ENCODE results near the gene TAF5.
A peak's percentile ranks its signal among the peaks of the same experiment; 100 is the strongest.

TAF5 gene

DNA sequence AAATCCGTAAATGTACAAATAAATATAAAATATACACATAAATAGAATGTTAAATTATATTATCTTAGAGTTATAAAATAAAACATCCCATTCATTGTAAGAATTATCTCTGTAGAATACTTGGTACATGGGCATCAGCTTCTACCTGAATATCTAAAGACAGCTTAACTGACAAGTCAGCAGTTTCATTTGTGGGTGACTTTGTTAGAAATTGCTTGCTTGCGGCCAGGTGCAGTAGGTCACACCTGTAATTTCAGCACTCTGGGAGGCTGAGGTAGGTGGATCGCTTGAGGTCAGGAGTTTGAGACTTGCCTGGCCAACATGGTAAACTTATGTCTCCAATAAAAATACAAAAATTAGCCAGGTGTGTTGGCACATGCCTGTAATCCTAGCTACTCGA is 31.4 kb upstream of the TAF5 start:
- no peak overlapping the region for H3K23ac ChIP-seq (ENCODE audit: low read length in 2 of 2)
- H3K36me3 ChIP-seq (ENCODE audit: control insufficient read depth in 1 of 2, insufficient read depth in 2 of 2, low read depth in 1 of 2, low read length in 2 of 2): peaks cover 26 to 54% of the 10 kb centered on the region in 2 experiments
- 100% methylated on average over 2 of the region's 4 CpGs for WGBS
- H3K4ac ChIP-seq (ENCODE audit: low read depth in 1 of 2, low read length in 2 of 2): no peak overlapping the region
- H3K18ac ChIP-seq (ENCODE audit: low read depth in 1 of 2, low read length in 2 of 2): no peak overlapping the region
- peaks cover 15% of the 10 kb centered on the region for H3K79me1 ChIP-seq (replicated peaks; ENCODE audit: low read length, poor library complexity, severe bottlenecking)
- no peak overlapping the region for H2AK5ac ChIP-seq (ENCODE audit: low read length, severe bottlenecking)
- no peaks in the 10 kb centered on the region for H3K27me3 ChIP-seq (ENCODE audit: control insufficient read depth in 1 of 2, insufficient read depth in 1 of 2, low read length in 2 of 2)
- no peak overlapping the region for H3K27ac ChIP-seq (ENCODE audit: low read length, poor library complexity, severe bottlenecking)
- H3K4me1 ChIP-seq (ENCODE audit: control insufficient read depth, insufficient read depth, low read depth, low read length): no peaks in the 10 kb centered on the region
- DNase-seq: no peak
- no peak overlapping the region for H2BK15ac ChIP-seq (ENCODE audit: low read depth, poor library complexity, severe bottlenecking)
- no peak overlapping the region for H4K8ac ChIP-seq (ENCODE audit: low read length)
- H3K9me3 ChIP-seq (ENCODE audit: control insufficient read depth, low read length): no peaks in the 10 kb centered on the region
- no peak overlapping the region for H3K9ac ChIP-seq (ENCODE audit: low read length)
- no peak overlapping the region for H3K14ac ChIP-seq (ENCODE audit: low read length in 2 of 2)
- no peak overlapping the region for H2AFZ ChIP-seq (ENCODE audit: low read depth, low read length)
- no peak overlapping the region for H4K91ac ChIP-seq (ENCODE audit: low read length)
- H3K4me2 ChIP-seq (ENCODE audit: low read length, poor library complexity, severe bottlenecking): no peak overlapping the region
- H2BK12ac ChIP-seq (ENCODE audit: low read length in 2 of 2): no peak overlapping the region
- no peak overlapping the region for H3K4me3 ChIP-seq (ENCODE audit: insufficient read depth in 1 of 2, low read depth in 1 of 2, low read length in 2 of 2)
- H2BK5ac ChIP-seq (ENCODE audit: low read depth, low read length, poor library complexity, severe bottlenecking): no peak overlapping the region
- H2BK120ac ChIP-seq (ENCODE audit: low read depth, low read length): no peak overlapping the region

DNA sequence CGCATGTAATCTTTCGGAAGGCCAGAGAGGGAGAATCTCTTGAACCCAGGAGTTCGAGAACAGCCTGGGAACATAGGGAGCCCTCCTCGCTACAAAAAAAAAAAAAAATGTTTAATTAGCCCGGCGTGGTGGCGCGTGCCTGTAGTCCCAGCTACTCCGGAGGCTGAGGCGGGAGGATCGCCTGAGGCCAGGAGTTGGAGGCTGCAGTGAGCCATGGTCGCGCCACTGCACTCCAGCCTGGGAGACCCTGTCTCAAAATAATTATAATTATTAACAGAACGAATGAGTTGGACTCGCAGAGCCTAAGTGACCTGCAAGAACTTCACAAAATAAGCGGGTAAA is 17.6 kb upstream of the TAF5 start:
- H3K9me3 ChIP-seq (ENCODE audit: control insufficient read depth, low read length): no peaks in the 10 kb centered on the region
- 57% methylated on average over 14 of the region's 16 CpGs for WGBS

DNA sequence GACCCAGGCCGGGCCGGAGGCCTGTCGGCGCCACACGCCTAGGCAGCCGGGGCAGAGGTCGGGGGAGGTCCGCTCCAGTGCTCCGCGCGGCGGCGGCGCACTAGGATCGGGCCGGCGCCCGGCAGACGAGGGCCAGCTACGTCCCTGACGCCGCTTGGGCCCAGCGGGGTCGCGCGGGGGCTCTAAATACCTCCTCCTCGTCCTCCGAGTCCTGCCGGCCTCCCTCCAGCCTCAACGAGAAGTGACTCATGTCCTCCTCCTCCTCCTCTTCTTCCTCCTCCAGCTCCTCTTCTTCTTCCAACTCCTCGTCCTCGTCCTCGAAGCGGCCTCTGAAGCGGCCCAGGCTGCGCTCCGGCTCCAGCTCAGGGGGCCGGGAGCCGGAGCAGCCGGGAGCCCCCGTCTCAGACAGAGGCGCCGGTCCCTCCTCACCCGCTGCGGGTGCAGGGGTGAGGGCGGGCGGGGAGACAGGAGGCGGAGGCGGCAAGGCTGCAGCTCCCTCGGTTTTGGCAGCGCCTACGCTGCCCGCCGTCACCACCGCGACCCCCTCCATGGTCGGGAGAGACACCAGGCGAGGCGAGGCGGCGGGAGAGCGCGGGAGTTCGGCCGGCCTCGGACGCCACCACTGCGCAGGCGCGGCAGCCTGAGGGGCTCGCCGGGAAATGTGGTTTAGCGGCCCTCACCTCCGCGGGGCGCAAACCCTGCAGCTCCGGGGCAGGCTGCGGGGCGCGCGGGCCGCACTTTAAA is 17.1 kb upstream of the TAF5 start, which contains the start of gene PCGF6:
Gene PCGF6 (minus strand): TSS at position 624 of the 744 bp plus-strand sequence. CDS start 74 bp downstream, at position 550.
- Histone ChIP-seq H3K9me3 (ENCODE audit: control insufficient read depth, low read length) (no peaks in the 10 kb centered on the region), H4K91ac (ENCODE audit: low read length) (peak within 1 kb of the TSS; percentile 80), H3K14ac (ENCODE audit: low read length in 2 of 2) (no peak within 1 kb of the TSS), H3K27ac (ENCODE audit: low read length, poor library complexity, severe bottlenecking) (peak within 1 kb of the TSS; percentile 65), H3K4ac (ENCODE audit: low read depth in 1 of 2, low read length in 2 of 2) (peak within 1 kb of the TSS in 1 of 2 experiments; percentile 62), H2BK12ac (ENCODE audit: low read length in 2 of 2) (no peak within 1 kb of the TSS), H2BK15ac (ENCODE audit: low read depth, poor library complexity, severe bottlenecking) (peak within 1 kb of the TSS; percentile 48), H3K4me2 (ENCODE audit: low read length, poor library complexity, severe bottlenecking) (peak within 1 kb of the TSS; percentile 80), H2BK5ac (ENCODE audit: low read depth, low read length, poor library complexity, severe bottlenecking) (peak within 1 kb of the TSS; percentile 70), H3K27me3 (ENCODE audit: control insufficient read depth in 1 of 2, insufficient read depth in 1 of 2, low read length in 2 of 2) (no peaks in the 10 kb centered on the region), H3K9ac (ENCODE audit: low read length) (peak within 1 kb of the TSS; percentile 91), H3K4me3 (ENCODE audit: insufficient read depth in 1 of 2, low read depth in 1 of 2, low read length in 2 of 2) (peak within 1 kb of the TSS; percentile 81 to 86), H3K79me1 (replicated peaks; ENCODE audit: low read length, poor library complexity, severe bottlenecking) (peaks cover 4% of the 10 kb centered on the region), H2BK120ac (ENCODE audit: low read depth, low read length) (peak within 1 kb of the TSS; percentile 79), H3K18ac (ENCODE audit: low read depth in 1 of 2, low read length in 2 of 2) (peak within 1 kb of the TSS; percentile 62 to 68), H2AK5ac (ENCODE audit: low read length, severe bottlenecking) (no peak within 1 kb of the TSS), H3K4me1 (ENCODE audit: control insufficient read depth, insufficient read depth, low read depth, low read length) (peaks cover 7% of the 10 kb centered on the region), H2AFZ (ENCODE audit: low read depth, low read length) (peak within 1 kb of the TSS; percentile 58), H3K36me3 (ENCODE audit: control insufficient read depth in 1 of 2, insufficient read depth in 2 of 2, low read depth in 1 of 2, low read length in 2 of 2) (peaks cover 7 to 25% of the 10 kb centered on the region in 2 experiments), H3K23ac (ENCODE audit: low read length in 2 of 2) (no peak within 1 kb of the TSS), H4K8ac (ENCODE audit: low read length) (peak within 1 kb of the TSS; percentile 84)
- under 1% methylated on average over 52 of the region's 82 CpGs for WGBS
- peak; percentile 83 for DNase-seq

More for the DNA sequence above, 17.6 kb upstream of the TAF5 start:
- Histone ChIP-seq H3K4me3 (ENCODE audit: insufficient read depth in 1 of 2, low read depth in 1 of 2, low read length in 2 of 2) (peak overlapping the region; percentile 81 to 86), H3K27me3 (ENCODE audit: control insufficient read depth in 1 of 2, insufficient read depth in 1 of 2, low read length in 2 of 2) (no peaks in the 10 kb centered on the region), H2AK5ac (ENCODE audit: low read length, severe bottlenecking) (no peak overlapping the region), H3K79me1 (replicated peaks; ENCODE audit: low read length, poor library complexity, severe bottlenecking) (peaks cover 4% of the 10 kb centered on the region), H3K23ac (ENCODE audit: low read length in 2 of 2) (no peak overlapping the region), H3K14ac (ENCODE audit: low read length in 2 of 2) (no peak overlapping the region), H2AFZ (ENCODE audit: low read depth, low read length) (no peak overlapping the region), H3K4ac (ENCODE audit: low read depth in 1 of 2, low read length in 2 of 2) (no peak overlapping the region), H3K27ac (ENCODE audit: low read length, poor library complexity, severe bottlenecking) (no peak overlapping the region), H2BK120ac (ENCODE audit: low read depth, low read length) (peak overlapping the region; percentile 79), H2BK12ac (ENCODE audit: low read length in 2 of 2) (no peak overlapping the region), H3K4me1 (ENCODE audit: control insufficient read depth, insufficient read depth, low read depth, low read length) (peaks cover 7% of the 10 kb centered on the region), H4K91ac (ENCODE audit: low read length) (no peak overlapping the region), H3K18ac (ENCODE audit: low read depth in 1 of 2, low read length in 2 of 2) (peak overlapping the region; percentile 62 to 68), H3K4me2 (ENCODE audit: low read length, poor library complexity, severe bottlenecking) (peak overlapping the region; percentile 80), H4K8ac (ENCODE audit: low read length) (peak overlapping the region; percentile 84), H3K36me3 (ENCODE audit: control insufficient read depth in 1 of 2, insufficient read depth in 2 of 2, low read depth in 1 of 2, low read length in 2 of 2) (peaks cover 7 to 30% of the 10 kb centered on the region in 2 experiments), H2BK15ac (ENCODE audit: low read depth, poor library complexity, severe bottlenecking) (no peak overlapping the region), H2BK5ac (ENCODE audit: low read depth, low read length, poor library complexity, severe bottlenecking) (no peak overlapping the region), H3K9ac (ENCODE audit: low read length) (peak overlapping the region; percentile 91)
- DNase-seq: no peak

DNA sequence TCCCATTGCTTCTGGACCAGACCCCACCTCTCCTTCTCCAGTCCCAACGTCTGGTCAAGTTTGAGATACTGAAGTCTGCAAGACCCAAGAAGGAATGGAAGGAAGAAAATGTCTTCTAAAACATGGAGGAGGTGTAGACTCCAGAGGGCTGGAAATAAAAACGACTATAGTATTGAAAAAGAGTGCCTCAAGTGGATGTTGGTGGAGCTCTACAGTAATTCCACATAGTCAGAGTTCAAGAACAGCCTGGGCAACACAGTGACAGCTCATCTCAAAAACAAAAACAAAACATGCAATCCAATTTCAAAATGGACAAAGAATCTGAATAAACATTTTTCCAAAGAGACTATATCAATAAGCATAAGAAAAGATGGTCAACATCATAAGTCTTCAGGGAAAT is 14.5 kb upstream of the TAF5 start:
- peaks cover under 1% of the 10 kb centered on the region for H3K79me1 ChIP-seq (replicated peaks; ENCODE audit: low read length, poor library complexity, severe bottlenecking)
- H2AK5ac ChIP-seq (ENCODE audit: low read length, severe bottlenecking): no peak overlapping the region
- no CpG with 5 or more reads among the region's 2 CpGs for WGBS
- no peak overlapping the region for H2BK15ac ChIP-seq (ENCODE audit: low read depth, poor library complexity, severe bottlenecking)
- no peak overlapping the region for H3K9ac ChIP-seq (ENCODE audit: low read length)
- no peak overlapping the region for H2BK120ac ChIP-seq (ENCODE audit: low read depth, low read length)
- H2BK5ac ChIP-seq (ENCODE audit: low read depth, low read length, poor library complexity, severe bottlenecking): no peak overlapping the region
- H4K8ac ChIP-seq (ENCODE audit: low read length): no peak overlapping the region
- H3K36me3 ChIP-seq (ENCODE audit: control insufficient read depth in 1 of 2, insufficient read depth in 2 of 2, low read depth in 1 of 2, low read length in 2 of 2): peaks cover 1 to 6% of the 10 kb centered on the region in 2 experiments
- no peak overlapping the region for H3K23ac ChIP-seq (ENCODE audit: low read length in 2 of 2)
- no peak overlapping the region for H4K91ac ChIP-seq (ENCODE audit: low read length)
- H3K14ac ChIP-seq (ENCODE audit: low read length in 2 of 2): no peak overlapping the region
- H3K27ac ChIP-seq (ENCODE audit: low read length, poor library complexity, severe bottlenecking): no peak overlapping the region
- H2AFZ ChIP-seq (ENCODE audit: low read depth, low read length): no peak overlapping the region
- H3K9me3 ChIP-seq (ENCODE audit: control insufficient read depth, low read length): no peaks in the 10 kb centered on the region
- no peak for DNase-seq
- no peak overlapping the region for H2BK12ac ChIP-seq (ENCODE audit: low read length in 2 of 2)
- H3K4me3 ChIP-seq (ENCODE audit: insufficient read depth in 1 of 2, low read depth in 1 of 2, low read length in 2 of 2): no peak overlapping the region
- peaks cover 7% of the 10 kb centered on the region for H3K4me1 ChIP-seq (ENCODE audit: control insufficient read depth, insufficient read depth, low read depth, low read length)
- H3K4ac ChIP-seq (ENCODE audit: low read depth in 1 of 2, low read length in 2 of 2): no peak overlapping the region
- H3K4me2 ChIP-seq (ENCODE audit: low read length, poor library complexity, severe bottlenecking): no peak overlapping the region
- H3K27me3 ChIP-seq (ENCODE audit: control insufficient read depth in 1 of 2, insufficient read depth in 1 of 2, low read length in 2 of 2): no peaks in the 10 kb centered on the region
- H3K18ac ChIP-seq (ENCODE audit: low read depth in 1 of 2, low read length in 2 of 2): no peak overlapping the region
